ENCODE data around the gene TCF19. TPM values are rescaled to one million over a fixed set of nuclear protein-coding genes. Genes with fewer than 3 reads are reported as not detected.
A peak's percentile ranks its signal among the peaks of the same experiment; 100 is the strongest.

The TCF19 gene
- total RNA-seq, 2 donors from 2014 or later = 10.8 to 12.5 TPM

- TF ChIP-seq CTCF (conservative IDR thresholded peaks at IDR 0.05) = no peak
- DNase-seq = no peak
- Histone ChIP-seq H3K9ac (ENCODE audit: extremely low read depth, low read length, poor library complexity, severe bottlenecking) (no peak overlapping the region), H3K4me3 (ENCODE audit: low read length) (no peak overlapping the region), H3K36me3 (ENCODE audit: control insufficient read depth, insufficient read depth, low read length) (no peaks in the 10 kb centered on the region), H3K9me3 (ENCODE audit: control insufficient read depth, low read length) (no peaks in the 10 kb centered on the region), H3K4me1 (ENCODE audit: control insufficient read depth, insufficient read depth, low read length) (peaks cover 9% of the 10 kb centered on the region), H3K27ac (ENCODE audit: low read depth, low read length) (no peak overlapping the region), H3K27me3 (ENCODE audit: control insufficient read depth, insufficient read depth, low read length, poor library complexity, severe bottlenecking) (no peaks in the 10 kb centered on the region)
- WGBS, 2 experiments (ENCODE audit: insufficient coverage in 1 of 2, insufficient read length in 1 of 2) = 88 to 95% methylated on average over 7 to 13 of the region's 13 CpGs
- no peak overlapping the region for H3K27ac Mint-ChIP-seq
- H3K4me1 Mint-ChIP-seq = peaks cover 30% of the 10 kb centered on the region
- H3K36me3 Mint-ChIP-seq (ENCODE audit: low read depth) = no peaks in the 10 kb centered on the region
- no peaks in the 10 kb centered on the region for H3K9me3 Mint-ChIP-seq
- H3K4me3 Mint-ChIP-seq = no peak overlapping the region
- peaks cover 17% of the 10 kb centered on the region for H3K27me3 Mint-ChIP-seq (ENCODE audit: insufficient read depth)
Measured at GRCh38 chr6:31111712-31112111, 46.7 kb upstream of the TCF19 start.

- Histone ChIP-seq H3K27ac (ENCODE audit: low read depth, low read length) (no peak within 1 kb of the TSS), H3K9me3 (ENCODE audit: control insufficient read depth, low read length) (no peaks in the 10 kb centered on the region), H3K4me1 (ENCODE audit: control insufficient read depth, insufficient read depth, low read length) (peaks cover 9% of the 10 kb centered on the region), H3K36me3 (ENCODE audit: control insufficient read depth, insufficient read depth, low read length) (no peaks in the 10 kb centered on the region), H3K4me3 (ENCODE audit: low read length) (no peak within 1 kb of the TSS), H3K9ac (ENCODE audit: extremely low read depth, low read length, poor library complexity, severe bottlenecking) (no peak within 1 kb of the TSS), H3K27me3 (ENCODE audit: control insufficient read depth, insufficient read depth, low read length, poor library complexity, severe bottlenecking) (no peaks in the 10 kb centered on the region)
- no peak within 1 kb of the TSS for H3K27ac Mint-ChIP-seq
- H3K27me3 Mint-ChIP-seq (ENCODE audit: insufficient read depth) = peaks cover 17% of the 10 kb centered on the region
- H3K36me3 Mint-ChIP-seq (ENCODE audit: low read depth) = no peaks in the 10 kb centered on the region
- peaks cover 34% of the 10 kb centered on the region for H3K4me1 Mint-ChIP-seq
- no peaks in the 10 kb centered on the region for H3K9me3 Mint-ChIP-seq
- WGBS, 2 experiments (ENCODE audit: insufficient coverage in 1 of 2, insufficient read length in 1 of 2) = 88 to 90% methylated on average over 1 to 4 of the region's 5 CpGs
- TF ChIP-seq CTCF (conservative IDR thresholded peaks at IDR 0.05) = no peak
- DNase-seq = no peak
- H3K4me3 Mint-ChIP-seq = no peak within 1 kb of the TSS
Measured at GRCh38 chr6:31112478-31112877, 45.9 kb upstream of the TCF19 start, which contains the start of gene C6orf15. C6orf15 (minus strand) TSS chr6:31112575; CDS start chr6:31112555, 20 bp downstream.

- H3K27ac ChIP-seq (ENCODE audit: low read depth, low read length) = no peak overlapping the region
- H3K4me1 Mint-ChIP-seq = peaks cover 34% of the 10 kb centered on the region
Measured at GRCh38 chr6:31113861-31114540, 44.4 kb upstream of the TCF19 start.

More at GRCh38 chr6:31113861-31114540, 44.4 kb upstream of the TCF19 start:
- H3K9ac ChIP-seq (ENCODE audit: extremely low read depth, low read length, poor library complexity, severe bottlenecking) = no peak overlapping the region
- peaks cover 9% of the 10 kb centered on the region for H3K4me1 ChIP-seq (ENCODE audit: control insufficient read depth, insufficient read depth, low read length)
- WGBS, 2 experiments (ENCODE audit: insufficient coverage in 1 of 2, insufficient read length in 1 of 2) = 46 to 64% methylated on average over 2 to 7 of the region's 7 CpGs
- no peaks in the 10 kb centered on the region for H3K36me3 ChIP-seq (ENCODE audit: control insufficient read depth, insufficient read depth, low read length)
- H3K9me3 ChIP-seq (ENCODE audit: control insufficient read depth, low read length) = no peaks in the 10 kb centered on the region
- H3K4me3 Mint-ChIP-seq = no peak overlapping the region
- no peak overlapping the region for H3K27ac Mint-ChIP-seq
- no peaks in the 10 kb centered on the region for H3K9me3 Mint-ChIP-seq
- peaks cover 20% of the 10 kb centered on the region for H3K27me3 Mint-ChIP-seq (ENCODE audit: insufficient read depth)
- DNase-seq = peak; percentile 69
- H3K4me3 ChIP-seq (ENCODE audit: low read length) = no peak overlapping the region
- TF ChIP-seq CTCF (conservative IDR thresholded peaks at IDR 0.05) = no peak
- H3K36me3 Mint-ChIP-seq (ENCODE audit: low read depth) = no peaks in the 10 kb centered on the region
- H3K27me3 ChIP-seq (ENCODE audit: control insufficient read depth, insufficient read depth, low read length, poor library complexity, severe bottlenecking) = no peaks in the 10 kb centered on the region
